GM18907 (cell line): ENCODE measurements around the gene PPP1R12B.
"Not testable (repeated sequence)": the region's sequence is repeated elsewhere in the genome, so short reads cannot be mapped to it uniquely, and the experiment has no call there.

Experiments
- ATAC-seq: cut with Tn5 transposase; IDR thresholded peaks from one replicate; pipeline ENCODE4 v1.9.1; 2021; ENCODE audit warnings: mild to moderate bottlenecking, moderate library complexity; ENCODE audit not compliant: unreplicated experiment

The PPP1R12B gene

GRCh38 chr1:202480640-202481039 lies 132.1 kb downstream of the PPP1R12B start:
- not testable (repeated sequence) for ATAC-seq

- ATAC-seq = not testable (repeated sequence)
Measured at GRCh38 chr1:202483362-202483761, 134.9 kb downstream of the PPP1R12B start.

GRCh38 chr1:202484032-202484431 lies 135.5 kb downstream of the PPP1R12B start:
- not testable (repeated sequence) for ATAC-seq

DNA sequence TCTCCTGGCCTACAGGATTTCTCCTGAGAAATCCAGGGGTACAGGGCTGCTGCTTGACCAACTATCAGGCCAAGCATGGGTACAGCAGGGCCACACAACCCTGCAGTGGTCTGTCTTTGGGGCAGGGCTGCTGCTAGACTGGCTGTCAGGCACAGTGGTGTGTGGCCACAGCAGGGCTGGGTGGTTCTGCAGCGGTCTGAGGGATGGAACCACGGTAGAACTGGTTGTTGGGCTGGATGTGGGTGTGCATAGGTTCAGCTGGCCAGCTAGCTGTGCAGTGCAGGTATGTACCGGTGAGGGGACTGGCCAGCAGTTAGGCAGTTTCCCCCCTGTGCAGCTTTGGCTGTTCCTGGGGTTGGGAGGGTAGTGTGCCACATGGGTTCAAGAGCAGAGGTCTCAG lies 136.3 kb downstream of the PPP1R12B start:
- ATAC-seq = not testable (repeated sequence)

DNA sequence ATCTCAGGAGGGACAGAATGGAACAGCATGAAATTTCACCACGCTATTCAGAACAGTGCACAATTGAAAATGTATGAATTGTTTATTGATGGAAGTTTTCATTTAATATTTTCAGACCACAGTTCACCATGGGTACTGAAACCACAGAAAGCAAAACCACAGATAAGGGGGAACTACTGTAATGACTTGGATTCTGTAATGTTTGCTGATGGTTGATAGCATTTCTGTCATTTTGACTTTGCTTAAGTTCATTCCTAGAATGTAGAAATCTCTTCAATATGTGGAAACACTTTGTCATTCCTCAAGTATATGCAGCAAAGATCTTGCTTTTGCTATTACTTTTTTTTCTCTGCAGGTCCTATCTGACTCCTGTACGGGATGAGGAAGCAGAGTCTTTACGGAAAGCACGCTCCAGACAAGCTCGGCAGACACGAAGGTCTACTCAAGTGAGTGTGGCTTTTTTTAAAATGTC lies 139.7 kb downstream of the PPP1R12B start:
- peak; percentile 73 for ATAC-seq

DNA sequence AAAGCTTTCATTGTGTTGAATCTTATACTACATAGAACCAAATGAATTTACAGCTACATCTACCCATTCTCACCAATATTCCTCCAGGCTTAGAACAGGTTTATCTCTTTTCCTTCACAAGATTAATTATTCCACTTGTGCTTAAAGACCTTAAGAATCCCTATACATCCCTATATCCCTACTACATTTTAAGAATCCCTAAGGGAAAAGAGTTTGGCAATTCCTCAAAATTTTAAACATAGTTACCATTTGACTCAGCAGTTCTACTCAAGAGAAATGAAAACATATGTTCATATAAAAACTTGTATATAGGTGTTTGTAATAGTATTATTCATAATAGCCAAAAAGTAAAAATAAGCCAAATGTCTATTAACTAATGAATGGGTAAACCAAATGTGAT lies 140.6 kb downstream of the PPP1R12B start:
- ATAC-seq = not testable (repeated sequence)

DNA sequence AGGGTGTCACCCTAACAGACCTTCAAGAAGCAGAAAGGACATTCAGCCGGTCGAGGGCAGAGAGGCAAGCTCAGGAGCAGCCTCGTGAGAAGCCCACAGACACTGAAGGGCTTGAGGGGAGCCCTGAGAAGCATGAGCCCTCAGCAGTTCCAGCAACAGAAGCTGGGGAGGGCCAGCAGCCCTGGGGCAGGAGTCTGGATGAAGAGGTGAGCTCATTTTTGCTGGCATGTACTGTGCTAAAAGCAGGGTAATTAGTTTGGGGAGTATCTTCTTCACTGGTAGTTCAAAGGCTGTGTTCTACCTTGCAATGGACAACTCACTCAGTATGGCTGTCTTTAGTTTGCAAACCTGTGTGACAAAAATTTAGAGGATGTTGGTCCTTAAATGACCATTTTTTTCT lies 144.6 kb downstream of the PPP1R12B start:
- ATAC-seq = not testable (repeated sequence)

GRCh38 chr1:202498542-202498941 lies 150.0 kb downstream of the PPP1R12B start:
- no peak for ATAC-seq

- not testable (repeated sequence) for ATAC-seq
Measured at GRCh38 chr1:202499997-202500396, 151.5 kb downstream of the PPP1R12B start.

DNA sequence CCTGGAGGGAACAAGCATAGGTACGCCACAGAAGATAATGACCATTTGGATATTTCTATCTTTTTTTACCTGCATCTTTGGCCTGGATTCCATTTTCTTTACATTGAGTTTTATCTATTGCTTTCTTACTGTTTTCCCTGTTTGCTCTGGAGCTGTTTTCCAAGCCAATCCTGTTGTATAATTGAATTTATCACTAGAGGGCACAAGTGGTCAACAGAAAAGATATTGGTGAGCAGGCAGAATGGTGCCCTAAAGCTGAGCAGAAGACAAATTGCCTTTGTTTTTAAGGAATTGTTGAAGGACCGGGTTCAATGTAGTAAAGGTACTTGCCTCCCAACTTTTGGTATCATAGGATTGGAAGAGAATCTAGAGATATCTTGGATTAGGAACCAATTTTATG lies 152.8 kb downstream of the PPP1R12B start:
- no peak for ATAC-seq

GRCh38 chr1:202505356-202505755 lies 156.9 kb downstream of the PPP1R12B start:
- ATAC-seq = no peak

DNA sequence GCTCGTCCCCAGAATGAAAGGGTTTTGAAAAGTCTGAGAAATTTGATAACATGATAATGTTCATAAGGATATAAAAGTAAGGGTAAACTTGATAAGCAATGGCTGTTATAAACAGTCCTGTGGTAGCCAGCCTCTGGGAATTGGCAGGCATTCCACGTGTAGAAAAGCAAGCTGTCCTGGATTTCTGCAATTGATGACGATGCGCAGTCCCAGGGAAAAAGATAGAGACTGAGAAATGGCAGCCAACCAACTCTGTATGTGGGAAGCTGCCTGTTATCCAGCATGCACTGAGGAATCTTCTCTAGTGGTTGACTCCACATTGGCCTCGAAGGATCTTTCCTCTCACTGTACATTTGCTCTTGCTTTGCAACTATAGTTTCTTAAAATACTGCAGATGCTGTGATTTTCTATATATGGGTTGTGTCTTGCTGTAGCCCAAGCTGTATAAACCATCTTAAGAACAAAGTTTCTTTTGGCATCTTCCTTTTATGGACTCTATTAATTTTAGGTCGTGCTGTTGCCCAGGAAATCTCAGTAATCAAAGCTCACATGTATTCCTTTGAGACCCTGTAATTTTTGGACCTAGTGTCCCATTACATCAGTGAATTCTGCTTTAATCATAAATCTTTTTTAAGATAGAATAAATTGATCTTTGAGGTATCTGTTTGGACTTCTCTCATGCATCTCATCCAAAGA lies 157.5 kb downstream of the PPP1R12B start:
- not testable (repeated sequence) for ATAC-seq

DNA sequence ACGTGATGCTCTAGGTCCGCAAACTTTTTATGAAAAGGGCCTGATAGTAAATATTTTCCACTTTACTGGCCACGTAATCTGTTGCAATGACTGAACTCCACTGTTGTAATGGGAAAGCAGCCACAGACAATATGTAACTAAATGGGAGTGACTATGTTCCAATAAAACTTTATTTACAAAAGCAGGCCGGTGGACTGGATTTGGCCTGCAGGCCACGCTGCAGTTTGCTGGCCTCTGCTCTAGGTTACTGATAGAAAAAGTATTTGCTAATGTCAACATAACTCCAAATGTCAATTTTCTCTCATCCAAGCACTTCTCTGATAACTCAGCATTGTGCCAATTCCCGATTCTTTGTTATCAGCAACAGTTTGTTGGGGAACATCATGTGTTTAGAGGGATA lies 160.4 kb downstream of the PPP1R12B start:
- ATAC-seq = not testable (repeated sequence)

DNA sequence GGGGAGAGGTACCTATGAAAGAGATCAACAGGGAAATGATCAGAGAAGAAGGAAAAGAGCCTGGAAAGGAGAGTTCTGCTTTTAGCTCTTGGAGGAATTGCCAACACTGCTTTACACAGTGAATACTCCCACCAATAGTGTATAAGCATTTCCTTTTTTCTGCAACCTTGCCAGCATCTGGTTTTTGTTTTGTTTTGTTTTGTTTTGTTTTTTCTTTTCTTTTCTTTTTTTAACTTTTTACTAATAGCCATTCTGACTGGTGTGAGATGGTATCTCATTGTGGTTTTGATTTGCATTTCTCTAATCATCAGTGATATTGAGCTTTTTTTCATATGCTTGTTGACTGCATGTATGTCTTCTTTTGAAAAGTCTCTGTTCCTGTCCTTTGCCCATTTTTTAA lies 165.4 kb downstream of the PPP1R12B start:
- peak; percentile 44 for ATAC-seq

GRCh38 chr1:202516434-202516877 lies 168.0 kb downstream of the PPP1R12B start:
- ATAC-seq = no peak

- ATAC-seq = not testable (repeated sequence)
Measured at GRCh38 chr1:202517146-202517545, 168.6 kb downstream of the PPP1R12B start.

DNA sequence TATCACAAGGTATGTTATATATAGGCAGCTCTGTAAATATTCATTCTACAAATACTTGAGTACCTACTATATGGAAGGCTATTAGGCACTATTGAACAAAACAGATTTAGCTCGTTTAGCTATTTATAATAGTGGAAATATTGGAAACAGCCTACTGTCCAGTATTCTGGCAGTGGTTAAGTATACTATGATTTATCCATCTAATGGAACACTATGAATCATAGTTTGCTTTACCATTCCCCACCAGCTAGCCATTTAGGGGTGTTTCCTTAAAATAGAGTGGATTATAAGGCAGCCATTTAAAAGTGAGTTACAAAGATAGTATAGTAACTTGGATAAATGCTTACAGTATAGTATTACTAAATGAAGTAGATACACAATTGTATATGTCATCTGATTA lies 169.7 kb downstream of the PPP1R12B start:
- not testable (repeated sequence) for ATAC-seq

GRCh38 chr1:202518905-202519304 lies 170.4 kb downstream of the PPP1R12B start:
- ATAC-seq = not testable (repeated sequence)

- ATAC-seq = not testable (repeated sequence)
Measured at GRCh38 chr1:202520129-202520856, 171.8 kb downstream of the PPP1R12B start.

- not testable (repeated sequence) for ATAC-seq
Measured at GRCh38 chr1:202520857-202521216, 172.3 kb downstream of the PPP1R12B start.

DNA sequence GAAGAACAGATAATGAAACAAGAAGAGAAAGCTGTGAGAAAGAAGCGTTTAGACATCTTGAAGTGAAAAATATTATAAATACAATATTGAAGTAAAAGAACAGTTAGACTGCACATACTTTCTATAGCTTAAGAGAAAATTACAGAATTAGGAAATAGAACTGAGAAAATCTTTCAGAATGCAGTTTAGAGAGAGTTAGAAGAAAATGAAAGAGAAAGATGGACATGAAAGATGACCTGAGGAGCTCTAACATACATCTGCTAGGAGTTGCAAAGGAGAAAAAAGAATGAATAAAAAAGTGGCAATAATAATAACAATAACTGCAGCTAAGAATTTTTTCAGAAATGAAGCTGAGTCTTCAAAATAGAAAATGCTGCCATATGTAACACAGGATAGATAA lies 173.0 kb downstream of the PPP1R12B start:
- not testable (repeated sequence) for ATAC-seq

GRCh38 chr1:202521886-202522285 lies 173.4 kb downstream of the PPP1R12B start:
- ATAC-seq = no peak
